GM18498 (cell line): ENCODE results near the gene CMTR1.

Experiments
- ATAC-seq: cut with Tn5 transposase; IDR thresholded peaks from one replicate; pipeline ENCODE4 v1.9.1; 2021; ENCODE audit warnings: mild to moderate bottlenecking, moderate library complexity; ENCODE audit not compliant: unreplicated experiment

The CMTR1 gene

DNA sequence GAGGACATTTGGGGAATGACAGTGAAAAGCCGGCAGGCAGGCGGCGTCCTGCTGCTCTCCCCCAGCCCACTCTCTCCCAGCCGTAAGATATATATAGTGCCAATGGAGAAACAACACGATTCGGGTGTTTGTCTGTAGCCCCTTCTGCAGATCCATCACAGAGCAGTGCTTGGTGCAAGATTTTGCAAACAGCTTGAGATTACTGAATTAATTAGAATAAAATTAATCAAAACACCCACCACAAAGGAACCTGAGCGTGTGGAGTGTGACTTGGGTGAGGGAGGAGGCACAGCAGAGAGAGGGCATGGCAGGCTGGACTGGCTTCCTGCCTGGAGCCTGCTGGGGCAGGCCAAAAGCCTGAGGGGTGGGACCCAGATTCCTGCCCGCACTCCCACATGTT, 95.5 kb downstream of the CMTR1 start:
- ATAC-seq, result no peak

- ATAC-seq, result no peak
Observed at GRCh38 chr6:37530297-37530696, 97.3 kb downstream of the CMTR1 start.

GRCh38 chr6:37531026-37531425, 98.0 kb downstream of the CMTR1 start:
- no peak for ATAC-seq
